ENCODE measurements around the gene TMEM184A. TPM values are rescaled to one million over a fixed set of nuclear protein-coding genes. Genes with fewer than 3 reads are reported as not detected.

The TMEM184A gene
- total RNA-seq, 1 donor from 2014 or later: 0.03 TPM

DNA sequence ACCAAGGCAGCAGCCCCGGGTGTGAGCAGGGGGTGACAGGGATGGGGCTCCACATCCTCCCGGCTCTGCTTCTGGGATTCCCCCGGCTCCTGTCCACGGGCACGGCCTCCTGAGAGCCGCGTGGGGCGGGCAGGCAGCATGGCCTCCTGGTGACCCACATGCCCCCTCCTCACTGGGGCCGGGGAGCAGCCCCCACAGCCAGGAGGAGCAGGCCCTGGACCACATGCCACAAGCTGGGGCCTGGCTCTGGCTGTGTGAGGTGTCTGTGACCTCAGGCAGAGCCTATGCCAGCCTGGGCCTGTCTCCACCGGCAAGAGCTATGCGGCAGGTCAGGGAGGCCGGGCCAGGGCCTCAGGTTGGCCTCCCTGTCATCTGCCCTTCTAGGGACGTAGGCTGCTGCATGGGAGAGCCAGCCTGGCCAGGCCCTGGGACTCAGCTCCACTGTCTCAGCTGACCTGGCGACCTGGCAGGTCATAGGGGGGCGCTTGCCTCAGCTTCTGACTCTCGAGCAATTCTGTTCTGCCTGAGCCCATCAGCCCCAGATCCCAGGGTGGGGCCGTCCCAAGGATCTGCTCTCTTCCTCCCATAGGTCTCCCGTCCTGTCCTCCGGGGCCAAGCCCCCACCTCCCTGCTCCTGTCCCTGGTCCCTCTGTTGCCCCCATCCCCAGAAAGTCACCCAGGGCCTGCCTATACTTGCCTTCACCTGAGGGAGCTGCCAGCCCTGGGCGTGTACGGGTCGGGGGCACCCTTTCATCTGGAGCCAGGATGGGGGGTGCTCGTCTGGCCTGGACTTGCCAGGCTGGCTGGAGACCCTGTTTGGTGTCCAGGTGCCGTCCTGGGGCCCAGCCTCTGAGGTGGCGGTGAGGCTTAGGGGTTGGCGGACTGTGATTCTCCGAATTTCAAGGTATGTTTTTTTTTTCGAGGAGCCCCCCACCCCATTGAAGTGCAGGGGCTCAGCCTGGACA is 3.9 kb upstream of the TMEM184A start:
- no peaks in the 10 kb centered on the region for H3K4me1 Mint-ChIP-seq (ENCODE audit: low read depth)
- no peaks in the 10 kb centered on the region for H3K36me3 Mint-ChIP-seq (ENCODE audit: low read depth)
- H3K27me3 Mint-ChIP-seq (ENCODE audit: insufficient read depth): no peaks in the 10 kb centered on the region
- no peaks in the 10 kb centered on the region for H3K9me3 Mint-ChIP-seq
- no peak overlapping the region for H3K4me3 Mint-ChIP-seq
- intact Hi-C loops (cut with micrococcal nuclease): no loop called here
- DNase-seq (ENCODE audit: low spot score): no peak
- no peak overlapping the region for H3K27ac Mint-ChIP-seq

DNA sequence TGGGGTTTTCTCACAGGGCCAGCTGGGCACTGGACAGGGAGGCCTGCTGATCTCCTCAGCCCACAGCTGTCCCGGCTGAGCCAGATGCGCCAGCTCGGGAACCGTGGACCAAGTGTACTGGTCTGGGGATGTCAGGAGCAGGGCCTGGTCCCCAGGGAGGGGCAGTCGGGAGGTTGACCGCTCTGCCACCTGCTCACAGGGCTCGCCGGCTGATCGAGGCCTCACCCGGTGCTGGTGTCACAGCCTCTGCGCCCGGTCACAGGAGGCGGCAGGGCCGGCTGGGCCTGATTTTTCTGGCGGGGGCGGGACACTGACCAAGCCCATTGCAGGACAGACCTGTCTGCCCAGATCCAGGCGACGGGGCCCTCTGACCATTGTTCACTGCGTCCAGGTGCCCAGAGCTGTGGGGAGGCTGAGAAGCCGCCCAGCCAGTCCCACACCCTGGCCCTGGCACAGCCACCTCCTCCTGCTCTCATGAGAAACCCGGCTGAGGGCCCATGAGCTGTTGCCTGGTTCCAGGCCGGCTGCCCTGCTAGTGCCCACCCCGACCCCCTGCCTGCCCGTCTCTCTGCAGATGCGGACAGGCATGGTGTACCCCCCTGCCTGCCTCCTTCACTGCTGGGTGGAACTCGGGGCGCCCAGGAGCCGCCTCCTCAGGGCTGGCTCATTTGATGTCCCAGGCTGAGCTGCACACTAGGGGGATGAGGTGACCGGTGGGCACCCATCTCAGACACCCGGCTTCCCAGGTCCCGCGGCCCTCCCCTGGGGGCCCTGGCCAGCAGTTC is 3.0 kb upstream of the TMEM184A start:
- no peak overlapping the region for H3K27ac Mint-ChIP-seq
- no peak for DNase-seq (ENCODE audit: low spot score)
- H3K4me3 Mint-ChIP-seq: no peak overlapping the region
- no peaks in the 10 kb centered on the region for H3K4me1 Mint-ChIP-seq (ENCODE audit: low read depth)
- H3K36me3 Mint-ChIP-seq (ENCODE audit: low read depth): no peaks in the 10 kb centered on the region
- intact Hi-C loops (cut with micrococcal nuclease): no loop called here
- no peaks in the 10 kb centered on the region for H3K9me3 Mint-ChIP-seq
- H3K27me3 Mint-ChIP-seq (ENCODE audit: insufficient read depth): no peaks in the 10 kb centered on the region

DNA sequence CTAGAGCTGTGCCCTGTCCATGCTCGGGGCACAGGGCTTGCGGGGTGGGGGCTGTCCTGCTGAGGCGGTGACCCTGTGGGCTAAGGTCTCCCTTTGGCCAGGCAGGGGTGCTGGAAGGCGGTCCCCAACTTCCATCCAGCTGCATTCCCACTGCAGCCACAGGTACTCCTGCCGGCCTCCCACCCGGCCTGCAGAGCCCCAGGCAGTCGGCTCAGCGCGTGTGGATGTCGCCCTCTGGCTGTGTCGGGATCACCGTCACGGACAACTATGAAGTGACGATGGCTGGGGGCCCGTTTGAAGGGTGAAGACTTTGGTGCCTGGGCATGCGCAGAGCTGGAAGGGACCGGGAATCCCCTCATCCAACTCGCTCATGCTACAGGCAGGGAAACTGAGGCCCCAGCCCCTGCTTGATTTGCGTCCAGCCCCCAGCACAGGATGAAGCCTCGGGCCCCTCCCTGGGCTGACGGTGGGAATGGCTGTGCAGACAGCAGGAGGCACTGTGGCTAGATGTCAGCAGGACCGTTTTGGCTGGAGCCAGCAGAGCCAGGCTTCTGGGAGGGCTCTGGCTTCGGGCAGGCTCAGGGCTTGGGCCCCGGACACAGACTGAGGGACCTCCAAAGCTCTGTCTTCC is 2.3 kb upstream of the TMEM184A start:
- intact Hi-C loops (cut with micrococcal nuclease): no loop called here
- Mint-ChIP-seq H3K27ac (no peak overlapping the region), H3K4me1 (ENCODE audit: low read depth) (no peaks in the 10 kb centered on the region), H3K27me3 (ENCODE audit: insufficient read depth) (no peaks in the 10 kb centered on the region), H3K36me3 (ENCODE audit: low read depth) (no peaks in the 10 kb centered on the region), H3K4me3 (no peak overlapping the region), H3K9me3 (no peaks in the 10 kb centered on the region)
- no peak for DNase-seq (ENCODE audit: low spot score)

DNA sequence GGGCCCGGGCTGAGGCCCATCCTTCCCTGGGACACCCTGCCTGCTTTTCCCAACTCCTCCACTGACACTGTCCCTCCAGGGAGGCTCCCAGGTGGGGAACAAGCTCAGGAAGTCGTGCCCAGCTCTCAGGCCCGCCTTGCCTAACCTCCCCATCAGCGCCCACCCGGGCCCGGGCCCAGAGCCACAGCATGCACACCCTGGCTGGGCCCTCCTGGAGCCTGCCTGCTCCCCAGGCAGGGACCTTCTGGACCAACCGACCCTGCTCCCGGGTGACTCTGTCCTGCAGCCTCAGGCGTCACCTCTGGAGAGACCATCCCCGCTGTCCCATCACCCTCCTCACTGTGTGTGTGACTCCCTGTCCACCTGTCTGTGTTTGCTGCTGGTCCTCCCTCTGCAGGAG is 1.8 kb upstream of the TMEM184A start:
- H3K4me3 Mint-ChIP-seq: no peak overlapping the region
- no peaks in the 10 kb centered on the region for H3K27me3 Mint-ChIP-seq (ENCODE audit: insufficient read depth)
- intact Hi-C loops (cut with micrococcal nuclease): no loop called here
- H3K36me3 Mint-ChIP-seq (ENCODE audit: low read depth): no peaks in the 10 kb centered on the region
- no peaks in the 10 kb centered on the region for H3K4me1 Mint-ChIP-seq (ENCODE audit: low read depth)
- no peaks in the 10 kb centered on the region for H3K9me3 Mint-ChIP-seq
- no peak overlapping the region for H3K27ac Mint-ChIP-seq
- DNase-seq (ENCODE audit: low spot score): no peak

DNA sequence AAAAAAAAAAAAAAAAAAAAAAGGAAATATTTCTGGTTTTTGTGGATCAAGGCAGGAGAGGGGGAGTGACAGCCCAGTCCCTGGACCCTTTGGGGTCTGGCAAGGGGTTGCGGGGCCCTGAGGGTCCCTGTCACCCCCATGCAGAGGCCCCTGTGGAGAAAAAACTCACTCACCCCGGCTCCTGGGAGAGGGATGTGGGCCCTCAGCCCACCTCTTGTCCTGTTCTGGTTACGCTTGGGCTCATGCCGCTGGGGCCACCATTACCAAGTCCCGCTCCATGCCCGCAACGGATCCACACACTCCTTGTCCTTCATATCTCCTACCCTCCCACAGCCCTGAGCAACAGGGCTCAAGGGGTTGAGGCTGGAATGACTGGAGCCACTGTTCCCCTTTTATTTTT is 1.0 kb upstream of the TMEM184A start:
- no peaks in the 10 kb centered on the region for H3K9me3 Mint-ChIP-seq
- no peaks in the 10 kb centered on the region for H3K27me3 Mint-ChIP-seq (ENCODE audit: insufficient read depth)
- H3K27ac Mint-ChIP-seq: no peak overlapping the region
- no peak for DNase-seq (ENCODE audit: low spot score)
- no peak overlapping the region for H3K4me3 Mint-ChIP-seq
- intact Hi-C loops (cut with micrococcal nuclease): no loop called here
- no peaks in the 10 kb centered on the region for H3K36me3 Mint-ChIP-seq (ENCODE audit: low read depth)
- no peaks in the 10 kb centered on the region for H3K4me1 Mint-ChIP-seq (ENCODE audit: low read depth)

DNA sequence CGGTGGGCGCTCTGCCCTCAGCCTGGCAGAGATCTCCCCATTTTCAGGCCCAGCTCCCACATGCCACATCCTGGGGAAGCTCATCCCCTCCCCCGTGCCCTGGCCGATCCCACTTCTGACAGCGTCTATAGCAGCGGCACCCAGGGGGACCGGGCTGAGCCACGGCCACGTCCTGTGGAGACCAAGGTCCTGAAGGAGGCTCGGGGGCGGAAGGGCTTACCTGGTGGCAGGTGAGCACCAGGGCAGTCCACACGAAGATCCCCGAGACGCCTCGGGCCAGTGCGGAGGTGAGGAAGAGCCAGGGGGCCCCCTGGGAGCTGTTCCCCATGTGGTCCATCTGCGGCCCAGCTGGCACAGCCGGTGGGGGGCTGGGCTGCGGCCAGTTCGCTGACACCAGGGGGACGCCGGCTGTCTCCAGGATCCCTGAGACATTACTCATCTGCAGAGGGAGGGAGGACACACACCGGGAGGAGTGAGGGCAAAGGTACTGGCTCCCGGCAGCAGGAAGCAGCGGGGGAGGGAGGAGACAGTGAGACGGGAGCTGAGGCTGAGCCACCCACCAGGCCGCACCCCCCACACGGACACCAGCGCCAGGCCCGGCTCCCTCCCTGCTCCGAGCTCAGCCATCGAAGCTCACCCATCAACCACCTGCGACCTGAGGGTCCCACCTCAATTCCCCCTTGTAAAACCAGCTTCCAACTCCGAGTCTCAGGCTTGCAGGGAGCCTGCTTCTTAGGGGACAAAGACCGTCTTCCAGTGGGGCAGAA is 776 bp downstream of the TMEM184A start:
- intact Hi-C loops (cut with micrococcal nuclease): no loop called here
- Mint-ChIP-seq H3K36me3 (ENCODE audit: low read depth) (no peaks in the 10 kb centered on the region), H3K9me3 (no peaks in the 10 kb centered on the region), H3K27ac (no peak overlapping the region), H3K4me3 (no peak overlapping the region), H3K27me3 (ENCODE audit: insufficient read depth) (no peaks in the 10 kb centered on the region), H3K4me1 (ENCODE audit: low read depth) (no peaks in the 10 kb centered on the region)
- DNase-seq (ENCODE audit: low spot score): no peak

DNA sequence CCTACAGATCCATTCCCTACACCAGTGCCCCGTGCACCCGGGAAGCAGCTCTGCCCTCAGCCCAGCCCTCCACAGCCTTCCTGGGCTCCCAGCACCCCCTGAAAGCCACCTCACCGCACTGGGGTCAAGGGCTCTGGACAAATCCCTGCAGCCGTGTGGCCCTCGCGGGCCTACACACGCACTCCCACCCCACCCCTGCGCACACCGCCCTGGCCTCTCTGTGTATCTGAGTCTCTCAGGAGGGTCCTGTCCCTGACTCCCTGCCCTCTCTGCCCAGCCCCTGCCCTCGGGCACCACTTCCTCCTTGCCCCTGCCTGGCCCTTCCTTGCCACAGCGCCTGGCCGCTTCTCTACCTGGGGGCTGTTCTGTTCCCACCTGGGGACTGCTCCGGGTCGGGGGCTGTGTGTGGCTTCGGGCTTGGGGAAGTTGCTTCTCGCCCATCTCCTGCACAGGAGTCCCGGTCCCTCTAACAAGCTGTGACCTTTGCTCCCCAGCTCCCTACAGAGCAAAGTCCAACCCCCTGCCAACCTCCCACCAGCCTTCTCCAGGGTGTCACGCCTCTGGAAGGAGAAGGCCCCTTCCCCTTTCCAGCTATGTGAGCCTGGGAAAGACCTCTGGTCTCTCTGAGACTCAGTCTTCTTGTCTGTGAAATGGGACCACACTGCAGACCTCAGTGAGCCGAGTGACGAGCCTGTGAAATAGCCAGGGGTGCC is 1.5 kb downstream of the TMEM184A start:
- Mint-ChIP-seq H3K27ac (no peak overlapping the region), H3K4me1 (ENCODE audit: low read depth) (no peaks in the 10 kb centered on the region), H3K36me3 (ENCODE audit: low read depth) (no peaks in the 10 kb centered on the region), H3K4me3 (no peak overlapping the region), H3K9me3 (no peaks in the 10 kb centered on the region), H3K27me3 (ENCODE audit: insufficient read depth) (no peaks in the 10 kb centered on the region)
- no peak for DNase-seq (ENCODE audit: low spot score)
- intact Hi-C loops (cut with micrococcal nuclease): no loop called here

DNA sequence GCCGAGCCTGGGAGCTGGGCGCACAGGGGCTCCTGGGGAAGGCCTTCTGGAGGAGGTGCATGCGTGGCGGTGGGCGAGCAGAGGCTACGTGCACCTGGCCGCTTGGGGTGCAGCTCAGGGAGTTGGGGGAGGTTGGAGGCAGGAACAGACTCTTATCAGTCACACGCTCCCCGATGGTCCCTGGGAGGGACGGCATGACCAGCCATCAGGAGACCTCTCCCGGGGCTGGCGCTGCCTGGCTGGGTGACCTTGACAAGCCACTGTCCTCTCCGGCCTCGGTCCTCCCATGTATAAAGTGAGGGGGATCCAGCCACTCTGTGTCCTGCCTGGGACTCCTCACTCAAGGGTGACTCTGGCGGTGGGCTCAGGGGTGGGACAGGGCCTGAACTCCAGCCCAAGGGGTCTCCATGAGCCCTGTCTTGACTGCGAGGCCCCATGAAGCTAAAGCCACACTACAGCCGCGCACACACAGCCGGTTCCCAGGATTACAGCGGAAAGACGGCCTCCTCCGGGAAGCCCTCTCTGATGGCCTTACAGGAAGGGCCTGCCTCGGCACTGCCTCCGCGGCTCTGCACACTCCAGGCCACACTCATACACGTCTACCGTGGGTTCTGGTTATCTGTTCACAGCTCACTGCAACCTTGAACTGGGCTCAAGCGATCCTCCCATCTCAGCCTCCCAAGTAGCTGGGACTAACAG is 2.3 kb downstream of the TMEM184A start:
- H3K27ac Mint-ChIP-seq: no peak overlapping the region

DNA sequence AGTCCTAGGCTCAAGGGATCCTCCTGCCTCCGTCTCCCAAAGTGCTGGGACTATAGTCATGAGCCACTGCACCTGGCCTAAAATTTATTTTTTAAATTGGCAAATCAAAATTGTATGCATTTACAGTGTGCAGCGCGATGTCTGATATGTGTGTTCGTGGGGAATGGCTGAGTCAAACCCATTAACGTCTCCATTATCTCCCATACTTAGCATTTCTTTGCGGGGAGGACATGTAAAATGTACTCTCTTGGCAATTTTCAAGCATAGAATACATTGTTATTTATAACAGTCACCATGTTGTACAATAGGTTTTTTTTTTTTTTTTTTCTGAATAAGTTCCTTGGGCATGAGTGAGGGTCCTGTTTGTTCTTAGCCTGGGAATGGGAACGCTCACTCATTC is 3.8 kb downstream of the TMEM184A start:
- Mint-ChIP-seq H3K4me1 (ENCODE audit: low read depth) (no peaks in the 10 kb centered on the region), H3K27me3 (ENCODE audit: insufficient read depth) (no peaks in the 10 kb centered on the region), H3K36me3 (ENCODE audit: low read depth) (no peaks in the 10 kb centered on the region), H3K9me3 (no peaks in the 10 kb centered on the region), H3K27ac (no peak overlapping the region), H3K4me3 (no peak overlapping the region)
- intact Hi-C loops (cut with micrococcal nuclease): no loop called here
- DNase-seq (ENCODE audit: low spot score): no peak

More for the DNA sequence above, 2.3 kb downstream of the TMEM184A start:
- intact Hi-C loops (cut with micrococcal nuclease): no loop called here
- DNase-seq (ENCODE audit: low spot score): no peak
- H3K4me1 Mint-ChIP-seq (ENCODE audit: low read depth): no peaks in the 10 kb centered on the region
- H3K4me3 Mint-ChIP-seq: no peak overlapping the region
- no peaks in the 10 kb centered on the region for H3K27me3 Mint-ChIP-seq (ENCODE audit: insufficient read depth)
- no peaks in the 10 kb centered on the region for H3K36me3 Mint-ChIP-seq (ENCODE audit: low read depth)
- no peaks in the 10 kb centered on the region for H3K9me3 Mint-ChIP-seq

DNA sequence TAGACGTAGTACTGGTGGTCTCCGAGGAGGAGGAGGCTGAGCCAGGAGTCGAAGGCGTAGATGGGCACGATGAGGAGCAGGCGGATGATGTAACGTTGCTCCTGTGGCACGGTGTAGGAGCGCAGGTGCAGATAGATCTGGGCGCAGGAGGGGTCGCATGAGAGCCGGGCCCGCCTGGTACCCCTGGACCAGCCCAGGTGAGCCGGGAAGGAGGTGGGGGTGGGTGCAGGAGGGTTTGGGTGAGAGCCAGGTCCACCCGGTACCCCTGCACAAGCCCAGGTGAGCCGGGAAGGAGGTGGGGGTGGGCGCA is 5.2 kb downstream of the TMEM184A start:
- no peaks in the 10 kb centered on the region for H3K27me3 Mint-ChIP-seq (ENCODE audit: insufficient read depth)
- no peak for DNase-seq (ENCODE audit: low spot score)
- H3K27ac Mint-ChIP-seq: no peak overlapping the region
- H3K4me1 Mint-ChIP-seq (ENCODE audit: low read depth): no peaks in the 10 kb centered on the region
- H3K9me3 Mint-ChIP-seq: no peaks in the 10 kb centered on the region
- intact Hi-C loops (cut with micrococcal nuclease): no loop called here
- no peak overlapping the region for H3K4me3 Mint-ChIP-seq
- H3K36me3 Mint-ChIP-seq (ENCODE audit: low read depth): no peaks in the 10 kb centered on the region

DNA sequence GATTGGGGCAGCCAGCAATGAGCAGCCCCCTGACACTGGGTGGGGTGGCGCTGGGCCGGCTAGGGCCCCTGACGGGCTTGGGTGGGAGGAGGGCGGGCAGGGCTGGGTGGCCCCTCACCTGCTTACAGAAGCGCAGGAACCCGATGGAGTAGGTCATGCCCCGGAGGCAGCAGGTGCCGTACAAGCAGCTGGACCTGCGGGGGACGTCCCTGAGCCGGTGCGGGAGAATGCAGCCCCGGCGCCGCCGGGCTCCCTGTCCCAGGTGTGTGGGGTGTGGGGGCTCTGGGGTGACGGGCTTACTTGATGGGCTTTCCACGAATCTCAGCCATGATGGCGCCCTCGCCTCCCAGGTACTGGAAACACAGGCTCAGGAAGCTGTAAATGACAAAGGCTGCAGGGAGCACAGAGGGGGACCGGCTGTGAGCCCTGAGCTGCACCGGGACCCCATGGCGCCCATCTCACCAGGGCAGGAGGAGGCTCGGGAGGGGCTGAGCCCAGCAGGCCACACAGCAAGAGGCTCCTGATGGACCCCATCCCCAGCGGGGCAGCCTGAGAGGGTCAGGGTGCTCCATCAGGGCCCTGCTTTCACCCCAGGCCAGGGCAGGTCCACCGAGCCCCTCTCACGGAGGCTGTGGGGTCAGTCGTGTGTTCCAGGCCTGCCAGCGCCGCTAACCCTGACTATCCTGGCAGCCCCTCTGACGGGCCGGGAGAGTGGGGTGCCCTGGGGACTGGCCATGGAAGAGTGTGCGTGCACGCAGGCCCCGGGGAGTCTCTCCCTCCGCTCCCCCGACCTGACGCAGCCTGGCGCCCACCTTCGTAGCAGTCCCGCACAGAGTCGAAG is 5.8 kb downstream of the TMEM184A start:
- no peaks in the 10 kb centered on the region for H3K36me3 Mint-ChIP-seq (ENCODE audit: low read depth)
- intact Hi-C loops (cut with micrococcal nuclease): no loop called here
- H3K9me3 Mint-ChIP-seq: no peaks in the 10 kb centered on the region
- H3K27me3 Mint-ChIP-seq (ENCODE audit: insufficient read depth): no peaks in the 10 kb centered on the region
- no peak for DNase-seq (ENCODE audit: low spot score)
- H3K4me1 Mint-ChIP-seq (ENCODE audit: low read depth): no peaks in the 10 kb centered on the region
- no peak overlapping the region for H3K4me3 Mint-ChIP-seq
- H3K27ac Mint-ChIP-seq: no peak overlapping the region
